ENCODE data around the gene NRROS. TPM values are rescaled to one million over a fixed set of nuclear protein-coding genes. Genes with fewer than 3 reads are reported as not detected.

The NRROS gene
- total and polyA plus RNA-seq, 2 of the 4 experiments (the other 2 are of a cell fraction), result 0.10 TPM; not detected in 1

GRCh38 chr3:196609343-196609775 lies 30.1 kb upstream of the NRROS start:
- Histone ChIP-seq H3K79me1 (ENCODE audit: low read depth in 1 of 2, low read length in 2 of 2) (no peaks in the 10 kb centered on the region), H3K14ac (replicated peaks; ENCODE audit: low read depth, low read length) (no peak overlapping the region), H3K4ac (ENCODE audit: low read depth, low read length) (no peak overlapping the region), H3K23ac (ENCODE audit: low read depth, low read length) (no peak overlapping the region), H2AFZ (replicated peaks; ENCODE audit: low read length, poor library complexity) (peak overlapping the region; percentile 54), H4K91ac (ENCODE audit: insufficient read depth, low read depth, low read length) (no peak overlapping the region), H2BK20ac (ENCODE audit: low read depth, low read length) (no peak overlapping the region), H2BK15ac (ENCODE audit: low read depth, low read length) (no peak overlapping the region), H3K9me1 (ENCODE audit: insufficient read depth, low read length) (no peaks in the 10 kb centered on the region), H4K20me1 (ENCODE audit: insufficient read depth, low read length) (no peaks in the 10 kb centered on the region), H2AK5ac (ENCODE audit: low read depth, low read length) (no peak overlapping the region), H3K9ac (ENCODE audit: low read depth, low read length) (no peak overlapping the region), H3K9me3 (ENCODE audit: control insufficient read depth, insufficient read depth, low read length) (no peaks in the 10 kb centered on the region), H3K18ac (ENCODE audit: low read depth, low read length) (no peak overlapping the region), H3K4me3 (ENCODE audit: insufficient read depth, low read depth, low read length) (no peak overlapping the region), H3K4me2 (ENCODE audit: low read depth, low read length) (no peak overlapping the region; the same call in 1 of the 2 replicates), H3K4me1 (ENCODE audit: control insufficient read depth, insufficient read depth, low read length) (no peaks in the 10 kb centered on the region), H2BK5ac (ENCODE audit: low read depth, low read length, poor library complexity, severe bottlenecking) (no peak overlapping the region), H4K5ac (ENCODE audit: low read depth, low read length) (no peak overlapping the region), H3K27me3 (ENCODE audit: control insufficient read depth, insufficient read depth, low read length) (peaks cover 7% of the 10 kb centered on the region), H2AK9ac (replicated peaks; ENCODE audit: low read depth, low read length, poor library complexity) (no peak overlapping the region), H3K36me3 (ENCODE audit: control insufficient read depth, insufficient read depth, low read length) (no peaks in the 10 kb centered on the region), H3K27ac (ENCODE audit: insufficient read depth, low read length) (no peak overlapping the region), H3K56ac (ENCODE audit: extremely low read depth, insufficient read depth, low read length) (no peak overlapping the region), H2BK120ac (ENCODE audit: low read depth, low read length) (no peak overlapping the region), H4K8ac (ENCODE audit: low read depth in 2 of 2, low read length in 2 of 2) (no peak overlapping the region)
- ATAC-seq (ENCODE audit: low read depth), result peak; percentile 98
- ChIA-PET CTCF (interaction anchor here (0.6 to 1.6 kb wide), 14 partner anchors 9 to 347 kb away, joined by 3 to 13 read pairs (median 3); no protein-coding TSS in a partner anchor), POLR2A (ENCODE audit: unreplicated experiment) (no interaction called here)
- dilution Hi-C loops (cut with HindIII; ENCODE audit: low sequenced_read_pairs, unreplicated experiment), result no loop called here
- TF ChIP-seq POLR2A (IDR thresholded peaks at IDR 0.05; ENCODE audit: low read depth, low read length), result 0 out of 2 replicates have a peak, but pooled peaks have one; percentile 33
- no peak for TF ChIP-seq RCOR1 (IDR thresholded peaks at IDR 0.05; ENCODE audit: insufficient replicate concordance, low read length)
- peak; percentile 89 for TF ChIP-seq SMC3 (IDR thresholded peaks at IDR 0.05; ENCODE audit: low read depth, low read length)
- no peak for TF ChIP-seq MAFK (IDR thresholded peaks at IDR 0.05; ENCODE audit: low read depth, low read length)
- TF ChIP-seq ELK1 (IDR thresholded peaks at IDR 0.05; ENCODE audit: borderline replicate concordance, low read depth, low read length), result no peak
- TF ChIP-seq BHLHE40 (IDR thresholded peaks at IDR 0.05; ENCODE audit: low read depth, low read length), result no peak
- peak; percentile 86; the same call in 1 of the 2 replicates for TF ChIP-seq MAZ (IDR thresholded peaks at IDR 0.05; ENCODE audit: borderline replicate concordance, low read depth, low read length)
- peak; percentile 27; the same call in 1 of the 2 replicates for TF ChIP-seq USF2 (IDR thresholded peaks at IDR 0.05; ENCODE audit: low read depth, low read length)
- peak; percentile 92 for TF ChIP-seq RAD21 (IDR thresholded peaks at IDR 0.05; ENCODE audit: low read length)
- no peak for TF ChIP-seq FOS (IDR thresholded peaks at IDR 0.05; ENCODE audit: low read depth, low read length)
- TF ChIP-seq CTCF (conservative IDR thresholded peaks at IDR 0.05; ENCODE audit: low read depth, low read length), result peak; percentile 83
- intact Hi-C loops (cut with micrococcal nuclease), result loop anchor here (1.0 to 10.0 kb wide), 3 partner anchors 76 to 361 kb away; partner anchors contain the start of gene NCBP2
- DNase-seq, result peak; percentile 63
- BruUV-seq (replicated peaks), result no TSS peak
- in situ Hi-C loops (cut with MboI; ENCODE audit: low sequenced_read_pairs), result loop anchor here (5.0 to 25.0 kb wide), 2 partner anchors 78 to 353 kb away; partner anchors contain the start of gene PIGZ
- WGBS, 2 experiments (ENCODE audit: extremely low coverage in 2 of 2, insufficient read length in 1 of 2), result no CpG with 5 or more reads among the region's 5 CpGs

All from IMR-90 (cell line).